GM19467 (cell line): Measurements from ENCODE around the gene ENPEP.
"Not testable (repeated sequence)": the region's sequence is repeated elsewhere in the genome, so short reads cannot be mapped to it uniquely, and the experiment has no call there.

ENCODE experiments used
- ATAC-seq: cut with Tn5 transposase; IDR thresholded peaks from one replicate; pipeline ENCODE4 v1.9.1; 2021; ENCODE audit warnings: mild to moderate bottlenecking, moderate library complexity; ENCODE audit not compliant: unreplicated experiment

ENPEP gene

GRCh38 chr4:110516106-110516922 lies 40.4 kb downstream of the ENPEP start:
- ATAC-seq, result peak; percentile 74

- no peak for ATAC-seq
These were observed 43.0 kb downstream of the ENPEP start for GRCh38 chr4:110518889-110519490.

- ATAC-seq, result no peak
These were observed 44.9 kb downstream of the ENPEP start for GRCh38 chr4:110520886-110521285.

GRCh38 chr4:110526589-110526988 lies 50.6 kb downstream of the ENPEP start:
- no peak for ATAC-seq

GRCh38 chr4:110527156-110527555 lies 51.2 kb downstream of the ENPEP start:
- ATAC-seq, result no peak

GRCh38 chr4:110532901-110533589 lies 57.1 kb downstream of the ENPEP start:
- no peak for ATAC-seq

GRCh38 chr4:110533590-110533910 lies 57.6 kb downstream of the ENPEP start:
- no peak for ATAC-seq

- ATAC-seq, result no peak
These were observed 58.0 kb downstream of the ENPEP start for GRCh38 chr4:110533940-110534339.

- no peak for ATAC-seq
These were observed 64.6 kb downstream of the ENPEP start for GRCh38 chr4:110540581-110540980.

GRCh38 chr4:110540982-110541451 lies 65.1 kb downstream of the ENPEP start:
- no peak for ATAC-seq

- no peak for ATAC-seq
These were observed 67.6 kb downstream of the ENPEP start for GRCh38 chr4:110543577-110543976.

GRCh38 chr4:110544594-110544993 lies 68.6 kb downstream of the ENPEP start:
- ATAC-seq, result no peak

- no peak for ATAC-seq
These were observed 74.3 kb downstream of the ENPEP start for GRCh38 chr4:110550260-110550659.

GRCh38 chr4:110553197-110553596 lies 77.2 kb downstream of the ENPEP start:
- ATAC-seq, result no peak

GRCh38 chr4:110567214-110567613 lies 91.3 kb downstream of the ENPEP start:
- ATAC-seq, result no peak

GRCh38 chr4:110576696-110577095 lies 100.7 kb downstream of the ENPEP start:
- not testable (repeated sequence) for ATAC-seq

GRCh38 chr4:110586131-110586850 lies 110.3 kb downstream of the ENPEP start:
- ATAC-seq, result no peak

- ATAC-seq, result no peak
These were observed 111.8 kb downstream of the ENPEP start for GRCh38 chr4:110587666-110588285.

GRCh38 chr4:110589297-110589696 lies 113.3 kb downstream of the ENPEP start:
- no peak for ATAC-seq

GRCh38 chr4:110595583-110595982 lies 119.6 kb downstream of the ENPEP start:
- no peak for ATAC-seq

GRCh38 chr4:110596431-110596830 lies 120.5 kb downstream of the ENPEP start:
- no peak for ATAC-seq
